Vein endothelial cell (primary cell): ENCODE results near the gene LMOD3. TPM values are rescaled to one million over a fixed set of nuclear protein-coding genes. Genes with fewer than 3 reads are reported as not detected.

ENCODE experiments used
- total RNA-seq: library from RNA; depleted of rRNA; stranded (reverse); fragments of >200 nt; gene quantifications from 2 replicates; pipeline ENCODE4 v1.2.3, GENCODE V29; 2012

LMOD3 gene
- total RNA-seq: not detected in 2 replicates

GRCh38 chr3:69122403-69122802, at the start of gene LMOD3:
Gene LMOD3 (minus strand): TSS chr3:69122595. CDS start chr3:69122386, 209 bp downstream.

GRCh38 chr3:69084326-69085167, 37.8 kb downstream of the LMOD3 start, which contains the start of gene ARL6IP5:
Gene ARL6IP5 (plus strand): TSS chr3:69084937. CDS start chr3:69085048, 111 bp downstream.

GRCh38 chr3:69080233-69080920, 42.0 kb downstream of the LMOD3 start, which contains the start of gene UBA3:
Gene UBA3 (minus strand): TSS chr3:69080365. CDS start chr3:69080353, 12 bp downstream.

Other genes with a start within 250 kb of the LMOD3 start
- not detected in 2 replicates for gene TAFA4, start 190.0 kb downstream of the LMOD3 start, total RNA-seq
- gene EOGT, start 108.9 kb downstream of the LMOD3 start, total RNA-seq: 99.9 and 114 TPM in 2 replicates
- 31.7 and 33.7 TPM in 2 replicates for gene TMF1, start 70.3 kb downstream of the LMOD3 start, total RNA-seq
- 58.5 and 79.9 TPM in 2 replicates for gene UBA3, start 42.2 kb downstream of the LMOD3 start, total RNA-seq
- 103 and 111 TPM in 2 replicates for gene ARL6IP5, start 37.7 kb downstream of the LMOD3 start, total RNA-seq